Measurements from ENCODE around the gene ASB18.

Gene ASB18

GRCh38 chr2:236208019-236208926, 55.9 kb downstream of the ASB18 start:
- DNase-seq (ENCODE audit: low read depth): no peak

GRCh38 chr2:236207472-236207871, 56.7 kb downstream of the ASB18 start:
- no peak for DNase-seq (ENCODE audit: low read depth)

GRCh38 chr2:236205867-236206645, 58.1 kb downstream of the ASB18 start:
- DNase-seq (ENCODE audit: low read depth): no peak

- no peak for DNase-seq (ENCODE audit: low read depth)
These were observed 59.3 kb downstream of the ASB18 start for GRCh38 chr2:236204953-236205352.

GRCh38 chr2:236200378-236200777, 63.8 kb downstream of the ASB18 start:
- DNase-seq (ENCODE audit: low read depth): no peak

GRCh38 chr2:236196366-236196765, 67.8 kb downstream of the ASB18 start:
- no peak for DNase-seq (ENCODE audit: low read depth)

- DNase-seq (ENCODE audit: low read depth): no peak
These were observed 68.5 kb downstream of the ASB18 start for GRCh38 chr2:236195726-236196125.

GRCh38 chr2:236194786-236195185, 69.4 kb downstream of the ASB18 start:
- DNase-seq (ENCODE audit: low read depth): no peak

- no peak for DNase-seq (ENCODE audit: low read depth)
These were observed 71.2 kb downstream of the ASB18 start for GRCh38 chr2:236193026-236193425.

GRCh38 chr2:236190674-236191073, 73.5 kb downstream of the ASB18 start:
- no peak for DNase-seq (ENCODE audit: low read depth)

GRCh38 chr2:236184701-236185100, 79.5 kb downstream of the ASB18 start:
- DNase-seq (ENCODE audit: low read depth): no peak

- no peak for DNase-seq (ENCODE audit: low read depth)
These were observed 83.3 kb downstream of the ASB18 start for GRCh38 chr2:236180831-236181453.

GRCh38 chr2:236180076-236180816, 84.0 kb downstream of the ASB18 start:
- no peak for DNase-seq (ENCODE audit: low read depth)

GRCh38 chr2:236179236-236180075, 84.8 kb downstream of the ASB18 start:
- DNase-seq (ENCODE audit: low read depth): no peak

- DNase-seq (ENCODE audit: low read depth): no peak
These were observed 85.3 kb downstream of the ASB18 start for GRCh38 chr2:236178890-236179235.

GRCh38 chr2:236177967-236178889, 86.0 kb downstream of the ASB18 start:
- no peak for DNase-seq (ENCODE audit: low read depth)

GRCh38 chr2:236177604-236177966, 86.6 kb downstream of the ASB18 start:
- no peak for DNase-seq (ENCODE audit: low read depth)

- DNase-seq (ENCODE audit: low read depth): no peak
These were observed 87.3 kb downstream of the ASB18 start for GRCh38 chr2:236176951-236177350.

GRCh38 chr2:236176417-236176816, 87.8 kb downstream of the ASB18 start:
- DNase-seq (ENCODE audit: low read depth): no peak

GRCh38 chr2:236175548-236176150, 88.6 kb downstream of the ASB18 start:
- no peak for DNase-seq (ENCODE audit: low read depth)

Data from T follicular helper cell (primary cell).